HG02852 (cell line): ENCODE results near the gene LHFPL2.

Experiments used
- ATAC-seq: cut with Tn5 transposase; IDR thresholded peaks from one replicate; pipeline ENCODE4 v1.9.1; 2021; ENCODE audit warnings: mild to moderate bottlenecking, moderate library complexity; ENCODE audit not compliant: unreplicated experiment

Gene LHFPL2

GRCh38 chr5:78505860-78506259 is 142.7 kb downstream of the LHFPL2 start:
- no peak for ATAC-seq

- ATAC-seq, result no peak
Observed at GRCh38 chr5:78504704-78505677, 143.6 kb downstream of the LHFPL2 start.

- ATAC-seq, result no peak
Observed at GRCh38 chr5:78503958-78504653, 144.5 kb downstream of the LHFPL2 start.

- no peak for ATAC-seq
Observed at GRCh38 chr5:78501411-78502352, 146.9 kb downstream of the LHFPL2 start.

GRCh38 chr5:78500871-78501270 is 147.7 kb downstream of the LHFPL2 start:
- ATAC-seq, result no peak

- ATAC-seq, result no peak
Observed at GRCh38 chr5:78500028-78500427, 148.5 kb downstream of the LHFPL2 start.

- no peak for ATAC-seq
Observed at GRCh38 chr5:78499485-78499884, 149.1 kb downstream of the LHFPL2 start.

GRCh38 chr5:78497573-78498533 is 150.7 kb downstream of the LHFPL2 start:
- ATAC-seq, result peak; percentile 67

- ATAC-seq, result no peak
Observed at GRCh38 chr5:78496373-78496772, 152.2 kb downstream of the LHFPL2 start.

- no peak for ATAC-seq
Observed at GRCh38 chr5:78495800-78496199, 152.8 kb downstream of the LHFPL2 start.

- no peak for ATAC-seq
Observed at GRCh38 chr5:78492650-78493049, 155.9 kb downstream of the LHFPL2 start.

GRCh38 chr5:78492224-78492623 is 156.3 kb downstream of the LHFPL2 start:
- ATAC-seq, result no peak

GRCh38 chr5:78490709-78491485 is 157.7 kb downstream of the LHFPL2 start:
- ATAC-seq, result no peak

- ATAC-seq, result no peak
Observed at GRCh38 chr5:78487846-78488245, 160.7 kb downstream of the LHFPL2 start.

GRCh38 chr5:78486218-78486617 is 162.4 kb downstream of the LHFPL2 start:
- ATAC-seq, result no peak

- peak; percentile 95 for ATAC-seq
Observed at GRCh38 chr5:78483809-78484521, 164.6 kb downstream of the LHFPL2 start.

- ATAC-seq, result no peak
Observed at GRCh38 chr5:78482948-78483347, 165.6 kb downstream of the LHFPL2 start.

- no peak for ATAC-seq
Observed at GRCh38 chr5:78476795-78477194, 171.8 kb downstream of the LHFPL2 start.
